CD4-positive, alpha-beta T cell (primary cell): ENCODE measurements around the gene TRIM67. TPM values are rescaled to one million over a fixed set of nuclear protein-coding genes. Genes with fewer than 3 reads are reported as not detected.

Experiments
- ATAC-seq: fragments of 200-7000 bp; cut with Tn5 transposase; one replicate; pipeline ENCODE4 v1.10.0; 2022; ENCODE audit warnings: mild to moderate bottlenecking; ENCODE audit not compliant: poor library complexity
- CTCF ChIA-PET: fragments of 350-600 bp; sonication (Branson Sonifier 250); formaldehyde crosslinking; loops from one replicate; lab custom pipeline; 2021; ENCODE audit warnings: antibody characterized with exemption, inconsistent platforms; lab: Charles Lee
- POLR2A ChIA-PET: fragments of 350-600 bp; sonication (Branson Sonifier 250); formaldehyde crosslinking; loops from one replicate; lab custom pipeline; 2021; ENCODE audit warnings: antibody characterized with exemption, inconsistent platforms; lab: Charles Lee
- DNase-seq, 14 experiments: peaks; one replicate each; pipeline ENCODE4 v3.0.0-alpha.2; 2013 to 2020; ENCODE audit warnings: mixed read lengths in 2 of 14
- H3K27ac ChIP-seq, 2 donors: one replicate each; pipeline versions ENCODE4 v1.5.1 to v1.7.0; 2013; ENCODE audit warnings: low read length in 2 of 2, low read depth in 1 of 2, mild to moderate bottlenecking in 1 of 2
- H3K27me3 ChIP-seq, 2 experiments: 1 replicate in 1 of 2; 2 replicates in 1 of 2; pipeline versions ENCODE4 v1.6.1 to v1.7.0; 2013; ENCODE audit warnings: low read length in 2 of 2, control low read depth in 1 of 2, mild to moderate bottlenecking in 1 of 2, moderate library complexity in 1 of 2; ENCODE audit not compliant: insufficient read depth in 2 of 2, control insufficient read depth in 1 of 2
- H3K36me3 ChIP-seq: one replicate; pipeline ENCODE4 v1.6.1; 2013; ENCODE audit warnings: low read length, control low read depth; ENCODE audit not compliant: insufficient read depth
- H3K4me1 ChIP-seq: one replicate; pipeline ENCODE4 v1.6.1; 2013; ENCODE audit warnings: low read length, control low read depth; ENCODE audit not compliant: insufficient read depth
- H3K4me3 ChIP-seq: one replicate; pipeline ENCODE4 v1.5.1; 2013; ENCODE audit warnings: mild to moderate bottlenecking, low read length, moderate library complexity
- H3K9me3 ChIP-seq, 2 experiments: 1 replicate in 1 of 2; 2 replicates in 1 of 2; pipeline versions ENCODE4 v1.6.1 to v1.7.0; 2013; ENCODE audit warnings: low read length in 2 of 2, mild to moderate bottlenecking in 2 of 2, control low read depth in 1 of 2, moderate library complexity in 1 of 2; ENCODE audit not compliant: control insufficient read depth in 1 of 2, insufficient read depth in 1 of 2
- H3K27ac Mint-ChIP-seq: one replicate; pipeline ENCODE4 v1.8.0; 2020; ENCODE audit warnings: mixed read lengths
- H3K27me3 Mint-ChIP-seq: one replicate; pipeline ENCODE4 v1.8.0; 2021; ENCODE audit warnings: mixed read lengths
- H3K36me3 Mint-ChIP-seq: one replicate; pipeline ENCODE4 v1.8.0; 2021; ENCODE audit warnings: low read depth, mixed read lengths
- H3K4me1 Mint-ChIP-seq: one replicate; pipeline ENCODE4 v1.8.0; 2021; ENCODE audit warnings: low read depth, mixed read lengths
- H3K4me3 Mint-ChIP-seq: one replicate; pipeline ENCODE4 v1.8.0; 2020; ENCODE audit warnings: mild to moderate bottlenecking, mixed read lengths
- H3K9me3 Mint-ChIP-seq: one replicate; pipeline ENCODE4 v1.8.0; 2020; ENCODE audit warnings: mixed read lengths
- CTCF ChIP-seq: fragments of 200-600 bp; IDR thresholded peaks from one replicate; pipeline ENCODE4 v1.8.0; 2022; ENCODE audit warnings: antibody characterized with exemption, mild to moderate bottlenecking
- intact Hi-C, 2 experiments: fragments of 100-400 bp; cut with DNase I in 1 of 2; cut with micrococcal nuclease in 1 of 2; formaldehyde crosslinking; loops; one replicate each; pipeline versions ENCODE4 v1.15.1 to v1.9.0; 2023 to 2025; cut with DNase I, micrococcal nuclease
- total RNA-seq, 174 experiments: library from RNA in 2 of 174; stranded (reverse) in 2 of 174; gene quantifications; one replicate each; pipeline ENCODE4 v1.2.3 and lab custom pipeline; 2021 to 2026

TRIM67 gene
- total RNA-seq, 2 experiments from 2014 or later = not detected

GRCh38 chr1:231139659-231140654 is 21.9 kb upstream of the TRIM67 start:
- no peak for ATAC-seq
- ChIA-PET POLR2A (no interaction called here), CTCF (no interaction called here)
- Histone ChIP-seq H3K4me1 (no peaks in the 10 kb centered on the region), H3K4me3 (no peak overlapping the region), H3K36me3 (no peaks in the 10 kb centered on the region), H3K27ac (no peak overlapping the region), H3K9me3 (no peaks in the 10 kb centered on the region), H3K27me3 (peaks cover 8 to 12% of the 10 kb centered on the region in 2 experiments)
- no peak overlapping the region for H3K4me3 Mint-ChIP-seq
- H3K9me3 Mint-ChIP-seq = no peaks in the 10 kb centered on the region
- intact Hi-C loops = no loop called here
- DNase-seq = no peak
- H3K27me3 Mint-ChIP-seq = peaks cover 44% of the 10 kb centered on the region
- H3K27ac Mint-ChIP-seq = no peak overlapping the region
- no peaks in the 10 kb centered on the region for H3K4me1 Mint-ChIP-seq
- no peak for TF ChIP-seq CTCF
- H3K36me3 Mint-ChIP-seq = no peaks in the 10 kb centered on the region

- H3K9me3 ChIP-seq = peaks cover 0 to 3% of the 10 kb centered on the region in 2 experiments
- H3K36me3 ChIP-seq = no peaks in the 10 kb centered on the region
- H3K4me3 ChIP-seq = no peak overlapping the region
- no peaks in the 10 kb centered on the region for H3K9me3 Mint-ChIP-seq
- peaks cover 9 to 10% of the 10 kb centered on the region in 2 experiments for H3K27me3 ChIP-seq
- no peak for DNase-seq
- H3K4me3 Mint-ChIP-seq = no peak overlapping the region
- TF ChIP-seq CTCF = no peak
- CTCF ChIA-PET = no interaction called here
- no peak for ATAC-seq
- H3K27ac Mint-ChIP-seq = no peak overlapping the region
- intact Hi-C loops = no loop called here
- peaks cover 59% of the 10 kb centered on the region for H3K27me3 Mint-ChIP-seq
- no peaks in the 10 kb centered on the region for H3K4me1 ChIP-seq
- no peaks in the 10 kb centered on the region for H3K36me3 Mint-ChIP-seq
- POLR2A ChIA-PET = no interaction called here
- H3K4me1 Mint-ChIP-seq = no peaks in the 10 kb centered on the region
- no peak overlapping the region for H3K27ac ChIP-seq
Observed at GRCh38 chr1:231144416-231145193, 17.3 kb upstream of the TRIM67 start.

- no peak for TF ChIP-seq CTCF
- no peak overlapping the region for H3K27ac Mint-ChIP-seq
- CTCF ChIA-PET = interaction anchor here (0.5 kb wide), 1 partner anchor 26 kb away, joined by 4 read pairs; no protein-coding TSS in a partner anchor
- H3K4me1 ChIP-seq = no peaks in the 10 kb centered on the region
- DNase-seq (no peak), ATAC-seq (no peak)
- peaks cover 0 to 8% of the 10 kb centered on the region in 2 experiments for H3K27me3 ChIP-seq
- no peaks in the 10 kb centered on the region for H3K36me3 ChIP-seq
- no peaks in the 10 kb centered on the region for H3K36me3 Mint-ChIP-seq
- POLR2A ChIA-PET = no interaction called here
- H3K27ac ChIP-seq = no peak overlapping the region
- peaks cover 12 to 14% of the 10 kb centered on the region in 2 experiments for H3K9me3 ChIP-seq
- H3K4me3 ChIP-seq = no peak overlapping the region
- H3K9me3 Mint-ChIP-seq = peaks cover 2% of the 10 kb centered on the region
- H3K27me3 Mint-ChIP-seq = peaks cover 31% of the 10 kb centered on the region
- H3K4me3 Mint-ChIP-seq = no peak overlapping the region
- H3K4me1 Mint-ChIP-seq = no peaks in the 10 kb centered on the region
- intact Hi-C loops = no loop called here
Observed at GRCh38 chr1:231147896-231148295, 14.0 kb upstream of the TRIM67 start.
